Peyer's patch (tissue), 4 donors: Measurements from ENCODE around the gene KCNK2. TPM values are rescaled to one million over a fixed set of nuclear protein-coding genes. Genes with fewer than 3 reads are reported as not detected.

Source experiments
- DNase-seq, 3 donors: peaks; one replicate each; pipeline ENCODE4 v3.0.0-alpha.2; 2017 to 2019
- H3K27ac ChIP-seq, 4 donors: fragments of 200-600 bp; sonication (generic); one replicate each; pipeline ENCODE4 v1.5.1; 2016 to 2019
- H3K27me3 ChIP-seq, 2 donors: fragments of 200-600 bp; sonication (generic); one replicate each; pipeline ENCODE4 v1.5.1; 2019
- H3K36me3 ChIP-seq, 3 donors: fragments of 200-600 bp; sonication (generic); one replicate each; pipeline ENCODE4 v1.5.1; 2016 to 2019
- H3K4me1 ChIP-seq, 4 donors: fragments of 200-600 bp; sonication (generic); one replicate each; pipeline ENCODE4 v1.5.1; 2016 to 2019
- H3K4me3 ChIP-seq, 4 donors: fragments of 200-600 bp; sonication (generic); 1 replicate in 3 of 4; 2 replicates in 1 of 4; pipeline ENCODE4 v1.5.1; 2016 to 2019; ENCODE audit warnings: mild to moderate bottlenecking in 1 of 4
- H3K9me3 ChIP-seq, 4 donors: fragments of 200-600 bp; sonication (generic); one replicate each; pipeline ENCODE4 v1.5.1; 2016 to 2019; ENCODE audit warnings: mild to moderate bottlenecking in 1 of 4
- CTCF ChIP-seq, 6 experiments: fragments of 450-650 bp in 4 of 6; fragments of 200-600 bp in 2 of 6; sonication (generic) in 1 of 6; IDR thresholded peaks; one replicate each; pipeline ENCODE4 v1.5.1; 2017 to 2019; ENCODE audit warnings: antibody characterized with exemption in 6 of 6, mild to moderate bottlenecking in 3 of 6, moderate library complexity in 1 of 6
- POLR2A ChIP-seq, 2 donors: fragments of 450-650 bp; IDR thresholded peaks; one replicate each; pipeline ENCODE4 v1.5.1; 2017; ENCODE audit warnings: antibody characterized with exemption in 2 of 2, mild to moderate bottlenecking in 2 of 2, moderate library complexity in 2 of 2
- total RNA-seq, 4 donors: library from RNA; depleted of rRNA; stranded (reverse); fragments of >200 nt; gene quantifications; one replicate each; pipeline ENCODE4 v1.1.0, GENCODE V29; 2016

Gene KCNK2
- total RNA-seq, 4 donors from 2014 or later, result 0.53 to 0.94 (median 0.57) TPM; not detected in 1

GRCh38 chr1:215059947-215060346, 22.6 kb upstream of the KCNK2 start:
- H3K27me3 ChIP-seq, result no peaks in the 10 kb centered on the region
- DNase-seq, result no peak
- H3K4me1 ChIP-seq, result no peaks in the 10 kb centered on the region
- no peak overlapping the region for H3K4me3 ChIP-seq
- no peaks in the 10 kb centered on the region for H3K36me3 ChIP-seq
- H3K27ac ChIP-seq, result no peak overlapping the region
- H3K9me3 ChIP-seq, result no peaks in the 10 kb centered on the region
- no peak for TF ChIP-seq CTCF (IDR thresholded peaks at IDR 0.05)

- H3K27ac ChIP-seq, result no peak overlapping the region
- no peak overlapping the region for H3K4me3 ChIP-seq
- no peaks in the 10 kb centered on the region for H3K4me1 ChIP-seq
- no peaks in the 10 kb centered on the region for H3K36me3 ChIP-seq
- H3K27me3 ChIP-seq, result no peaks in the 10 kb centered on the region
- no peak for DNase-seq
- no peaks in the 10 kb centered on the region for H3K9me3 ChIP-seq
- no peak for TF ChIP-seq CTCF (IDR thresholded peaks at IDR 0.05)
- no peak for TF ChIP-seq POLR2A (IDR thresholded peaks at IDR 0.05)
Measured at GRCh38 chr1:215064327-215064726, 18.2 kb upstream of the KCNK2 start.

GRCh38 chr1:215071078-215071477, 11.5 kb upstream of the KCNK2 start:
- no peak for DNase-seq
- Histone ChIP-seq H3K9me3 (no peaks in the 10 kb centered on the region), H3K4me1 (no peaks in the 10 kb centered on the region), H3K4me3 (no peak overlapping the region), H3K27ac (no peak overlapping the region), H3K27me3 (no peaks in the 10 kb centered on the region), H3K36me3 (no peaks in the 10 kb centered on the region)
- no peak for TF ChIP-seq POLR2A (IDR thresholded peaks at IDR 0.05)
- no peak for TF ChIP-seq CTCF (IDR thresholded peaks at IDR 0.05)

- Histone ChIP-seq H3K36me3 (no peaks in the 10 kb centered on the region), H3K27me3 (peaks cover 0 to under 1% of the 10 kb centered on the region in 2 donors)
- DNase-seq, result no peak
Measured at GRCh38 chr1:215076322-215076721, 6.2 kb upstream of the KCNK2 start.

GRCh38 chr1:215079456-215079855, 3.1 kb upstream of the KCNK2 start:
- Histone ChIP-seq H3K4me3 (no peak overlapping the region), H3K4me1 (peaks cover 0 to 4% (median 0%) of the 10 kb centered on the region in 4 donors), H3K9me3 (no peaks in the 10 kb centered on the region), H3K27ac (no peak overlapping the region), H3K36me3 (no peaks in the 10 kb centered on the region), H3K27me3 (peaks cover 0 to 19% of the 10 kb centered on the region in 2 donors)
- DNase-seq, result no peak
- TF ChIP-seq CTCF (IDR thresholded peaks at IDR 0.05) (no peak), POLR2A (IDR thresholded peaks at IDR 0.05) (no peak)

More at GRCh38 chr1:215076322-215076721, 6.2 kb upstream of the KCNK2 start:
- Histone ChIP-seq H3K27ac (no peak overlapping the region), H3K9me3 (no peaks in the 10 kb centered on the region), H3K4me1 (no peaks in the 10 kb centered on the region), H3K4me3 (no peak overlapping the region)
- TF ChIP-seq POLR2A (IDR thresholded peaks at IDR 0.05) (no peak), CTCF (IDR thresholded peaks at IDR 0.05) (peak in 1 of 6 experiments; percentile 25)
